ENCODE results near the gene KCNJ1.

DNA sequence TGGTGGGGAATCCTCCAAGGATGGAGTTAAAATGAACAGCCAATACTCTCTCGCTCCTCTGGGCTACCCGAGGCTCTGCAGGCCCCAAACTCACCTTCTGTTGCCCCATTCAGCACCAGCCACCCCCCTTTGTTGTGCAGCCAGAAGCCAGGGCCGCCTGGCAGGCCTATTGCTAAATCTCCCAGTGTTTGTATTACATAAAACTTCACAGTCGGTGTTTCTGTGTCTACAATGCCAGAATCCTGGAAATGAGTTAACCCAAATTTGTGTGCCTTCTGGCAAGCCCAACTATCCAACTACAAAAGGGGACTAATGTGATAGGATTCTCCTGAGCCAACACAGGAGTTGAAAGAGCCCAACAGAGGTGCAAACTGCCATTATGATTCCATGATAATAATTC lies 33.4 kb upstream of the KCNJ1 start:
- TF ChIP-seq, protein P1, sequence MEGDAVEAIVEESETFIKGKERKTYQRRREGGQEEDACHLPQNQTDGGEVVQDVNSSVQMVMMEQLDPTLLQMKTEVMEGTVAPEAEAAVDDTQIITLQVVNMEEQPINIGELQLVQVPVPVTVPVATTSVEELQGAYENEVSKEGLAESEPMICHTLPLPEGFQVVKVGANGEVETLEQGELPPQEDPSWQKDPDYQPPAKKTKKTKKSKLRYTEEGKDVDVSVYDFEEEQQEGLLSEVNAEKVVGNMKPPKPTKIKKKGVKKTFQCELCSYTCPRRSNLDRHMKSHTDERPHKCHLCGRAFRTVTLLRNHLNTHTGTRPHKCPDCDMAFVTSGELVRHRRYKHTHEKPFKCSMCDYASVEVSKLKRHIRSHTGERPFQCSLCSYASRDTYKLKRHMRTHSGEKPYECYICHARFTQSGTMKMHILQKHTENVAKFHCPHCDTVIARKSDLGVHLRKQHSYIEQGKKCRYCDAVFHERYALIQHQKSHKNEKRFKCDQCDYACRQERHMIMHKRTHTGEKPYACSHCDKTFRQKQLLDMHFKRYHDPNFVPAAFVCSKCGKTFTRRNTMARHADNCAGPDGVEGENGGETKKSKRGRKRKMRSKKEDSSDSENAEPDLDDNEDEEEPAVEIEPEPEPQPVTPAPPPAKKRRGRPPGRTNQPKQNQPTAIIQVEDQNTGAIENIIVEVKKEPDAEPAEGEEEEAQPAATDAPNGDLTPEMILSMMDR (conservative IDR thresholded peaks at IDR 0.05), result no peak
- TF ChIP-seq EZH2 (IDR thresholded peaks at IDR 0.05; ENCODE audit: low read depth), result no peak

All from PC-9 (cell line).